ENCODE data around the gene CCNT2. TPM values are rescaled to one million over a fixed set of nuclear protein-coding genes. Genes with fewer than 3 reads are reported as not detected.

The CCNT2 gene
- total RNA-seq, 1 experiment from 2014 or later: 39.4 TPM

GRCh38 chr2:134936691-134937090 is 18.1 kb downstream of the CCNT2 start:
- BruUV-seq (replicated peaks): no TSS peak
- no peak overlapping the region for H3K27ac Mint-ChIP-seq (ENCODE audit: unreplicated experiment)
- peaks cover 60% of the 10 kb centered on the region for H3K36me3 Mint-ChIP-seq (ENCODE audit: insufficient read depth, unreplicated experiment)
- Histone ChIP-seq H3K27me3 (replicated peaks; ENCODE audit: control insufficient read depth, insufficient read depth, low read length) (no peaks in the 10 kb centered on the region), H3K36me3 (ENCODE audit: control insufficient read depth, insufficient read depth, low read length) (no peaks in the 10 kb centered on the region), H3K4me3 (ENCODE audit: low read depth, low read length) (no peak overlapping the region), H3K4me1 (peaks cover 15% of the 10 kb centered on the region), H3K9me3 (no peaks in the 10 kb centered on the region)
- no peak for TF ChIP-seq CTCF (IDR thresholded peaks at IDR 0.05; ENCODE audit: insufficient read depth in 1 of 2, low read depth in 1 of 2, low read length in 1 of 2, severe bottlenecking in 1 of 2, unreplicated experiment in 1 of 2)
- H3K4me3 Mint-ChIP-seq (ENCODE audit: unreplicated experiment): no peak overlapping the region
- no peak for DNase-seq
- H3K4me1 Mint-ChIP-seq (ENCODE audit: low read depth, unreplicated experiment): peaks cover 19% of the 10 kb centered on the region
- CTCF ChIA-PET: no interaction called here
- no peaks in the 10 kb centered on the region for H3K9me3 Mint-ChIP-seq (ENCODE audit: unreplicated experiment)
- intact Hi-C loops (cut with micrococcal nuclease; ENCODE audit: unreplicated experiment): no loop called here
- POLR2A ChIA-PET: no interaction called here
- H3K27me3 Mint-ChIP-seq (ENCODE audit: insufficient read depth, unreplicated experiment): no peaks in the 10 kb centered on the region

GRCh38 chr2:134943540-134943939 is 24.9 kb downstream of the CCNT2 start:
- H3K4me3 Mint-ChIP-seq (ENCODE audit: unreplicated experiment): no peak overlapping the region
- peaks cover 62% of the 10 kb centered on the region for H3K36me3 Mint-ChIP-seq (ENCODE audit: insufficient read depth, unreplicated experiment)
- ChIA-PET CTCF (no interaction called here), POLR2A (no interaction called here)
- TF ChIP-seq CTCF (IDR thresholded peaks at IDR 0.05; ENCODE audit: insufficient read depth in 1 of 2, low read depth in 1 of 2, low read length in 1 of 2, severe bottlenecking in 1 of 2, unreplicated experiment in 1 of 2): no peak
- H3K9me3 ChIP-seq: no peaks in the 10 kb centered on the region
- H3K4me1 ChIP-seq: no peaks in the 10 kb centered on the region
- no peaks in the 10 kb centered on the region for H3K4me1 Mint-ChIP-seq (ENCODE audit: low read depth, unreplicated experiment)
- intact Hi-C loops (cut with micrococcal nuclease; ENCODE audit: unreplicated experiment): no loop called here
- no peak for DNase-seq
- no peaks in the 10 kb centered on the region for H3K27me3 Mint-ChIP-seq (ENCODE audit: insufficient read depth, unreplicated experiment)
- H3K9me3 Mint-ChIP-seq (ENCODE audit: unreplicated experiment): no peaks in the 10 kb centered on the region
- no peak overlapping the region for H3K27ac Mint-ChIP-seq (ENCODE audit: unreplicated experiment)
- H3K27me3 ChIP-seq (replicated peaks; ENCODE audit: control insufficient read depth, insufficient read depth, low read length): no peaks in the 10 kb centered on the region
- H3K36me3 ChIP-seq (ENCODE audit: control insufficient read depth, insufficient read depth, low read length): peaks cover 1% of the 10 kb centered on the region; the same call in 1 of the 2 replicates
- BruUV-seq (replicated peaks): no TSS peak
- H3K4me3 ChIP-seq (ENCODE audit: low read depth, low read length): no peak overlapping the region

- no peaks in the 10 kb centered on the region for H3K4me1 ChIP-seq
- Mint-ChIP-seq H3K9me3 (ENCODE audit: unreplicated experiment) (no peaks in the 10 kb centered on the region), H3K36me3 (ENCODE audit: insufficient read depth, unreplicated experiment) (peaks cover 67% of the 10 kb centered on the region), H3K4me1 (ENCODE audit: low read depth, unreplicated experiment) (no peaks in the 10 kb centered on the region), H3K27me3 (ENCODE audit: insufficient read depth, unreplicated experiment) (no peaks in the 10 kb centered on the region), H3K4me3 (ENCODE audit: unreplicated experiment) (no peak overlapping the region), H3K27ac (ENCODE audit: unreplicated experiment) (no peak overlapping the region)
- peaks cover 1% of the 10 kb centered on the region; the same call in 1 of the 2 replicates for H3K36me3 ChIP-seq (ENCODE audit: control insufficient read depth, insufficient read depth, low read length)
- no peak for TF ChIP-seq CTCF (IDR thresholded peaks at IDR 0.05; ENCODE audit: insufficient read depth in 1 of 2, low read depth in 1 of 2, low read length in 1 of 2, severe bottlenecking in 1 of 2, unreplicated experiment in 1 of 2)
- intact Hi-C loops (cut with micrococcal nuclease; ENCODE audit: unreplicated experiment): no loop called here
- no peak for DNase-seq
- no peak overlapping the region for H3K4me3 ChIP-seq (ENCODE audit: low read depth, low read length)
- no TSS peak for BruUV-seq (replicated peaks)
- no peaks in the 10 kb centered on the region for H3K27me3 ChIP-seq (replicated peaks; ENCODE audit: control insufficient read depth, insufficient read depth, low read length)
- ChIA-PET POLR2A (no interaction called here), CTCF (no interaction called here)
- H3K9me3 ChIP-seq: no peaks in the 10 kb centered on the region
These were observed 26.4 kb downstream of the CCNT2 start for GRCh38 chr2:134944975-134945374.

Data from Caco-2 (cell line).